HFFc6 (cell line): Measurements from ENCODE around the gene FBXW9. TPM values are rescaled to one million over a fixed set of nuclear protein-coding genes. Genes with fewer than 3 reads are reported as not detected.
"Not testable (repeated sequence)": the region's sequence is repeated elsewhere in the genome, so short reads cannot be mapped to it uniquely, and the experiment has no call there.

Experiments
- DNase-seq: peaks from one replicate; pipeline ENCODE4 v3.0.0-alpha.2; 2018
- H3K27ac Mint-ChIP-seq: 2 replicates; pipeline ENCODE4 v1.8.0; 2020; ENCODE audit warnings: mild to moderate bottlenecking, mixed read lengths
- H3K27me3 Mint-ChIP-seq: 2 replicates; pipeline ENCODE4 v1.8.0; 2021; ENCODE audit warnings: mild to moderate bottlenecking, moderate library complexity, mixed read lengths; ENCODE audit not compliant: insufficient read depth
- H3K36me3 Mint-ChIP-seq: 2 replicates; pipeline ENCODE4 v1.8.0; 2021; ENCODE audit warnings: low read depth, mixed read lengths
- H3K4me1 Mint-ChIP-seq: 2 replicates; pipeline ENCODE4 v1.8.0; 2020; ENCODE audit warnings: low read depth, mixed read lengths
- H3K4me3 Mint-ChIP-seq: 2 replicates; pipeline ENCODE4 v1.8.0; 2020; ENCODE audit warnings: mild to moderate bottlenecking, moderate library complexity, mixed read lengths
- H3K9me3 Mint-ChIP-seq: 2 replicates; pipeline ENCODE4 v1.8.0; 2020; ENCODE audit warnings: mild to moderate bottlenecking, mixed read lengths
- total RNA-seq, 6 experiments: library from RNA; stranded (reverse); fragmentation: NEBNext Ultra II Directional; extraction: Animal tissue kit (Norgen Biotek cat#: 25700); gene quantifications; 2 replicates in 1 of 6; 3 replicates in 5 of 6; pipeline ENCODE4 v1.2.3, GENCODE V29; 2021
- TF ChIP-seq, protein P1 (sequence below): fragments of 200-600 bp; sonication (generic); IDR thresholded peaks from 2 replicates; pipeline ENCODE4 v1.5.0; 2021; ENCODE audit warnings: antibody characterized with exemption, mild to moderate bottlenecking

FBXW9 gene
- total RNA-seq, 6 experiments from 2014 or later: 4.5 to 7.1 (median 5.4) TPM

DNA sequence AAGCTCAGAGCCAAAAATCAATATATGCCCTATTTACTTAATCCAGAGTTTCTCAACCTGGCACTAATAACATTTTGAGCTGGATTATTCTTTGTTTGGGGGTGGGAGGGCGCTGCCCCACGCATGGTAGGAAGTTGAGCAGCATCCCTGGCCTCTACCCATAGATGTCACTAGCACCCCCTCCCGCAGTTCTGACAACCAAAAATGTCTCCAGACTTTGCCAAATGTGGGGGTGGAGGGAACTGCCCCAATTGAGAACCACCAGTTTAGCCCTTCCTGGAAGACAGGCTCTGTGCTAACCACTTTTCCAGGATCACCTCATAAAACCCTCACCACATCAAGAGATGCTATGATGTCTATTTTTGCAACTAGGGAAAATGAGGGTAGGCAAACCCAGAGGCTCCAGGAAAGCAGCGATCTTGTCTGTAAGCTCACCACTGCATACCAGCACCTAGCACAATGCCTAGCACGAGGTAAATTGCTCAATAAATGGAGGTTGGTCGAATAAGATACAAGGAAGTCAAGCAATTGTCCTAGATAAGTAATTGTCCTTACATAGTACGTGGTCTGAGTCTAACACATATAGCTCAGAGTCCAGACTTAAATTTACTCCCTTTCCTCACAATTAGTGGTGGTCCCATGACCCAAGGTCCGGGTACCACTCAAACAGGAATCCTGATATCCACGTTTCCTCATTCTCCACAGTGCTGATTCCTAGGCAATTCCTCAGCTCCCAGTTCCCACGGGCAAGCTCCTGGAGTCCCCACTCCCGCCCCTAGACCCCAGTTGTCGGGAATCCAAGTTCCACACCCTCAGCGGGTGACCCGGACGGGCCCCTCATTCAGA is 37.2 kb upstream of the FBXW9 start:
- peak; percentile 65 for DNase-seq
- peaks cover 4% of the 10 kb centered on the region for H3K27me3 Mint-ChIP-seq
- TF ChIP-seq, protein P1, sequence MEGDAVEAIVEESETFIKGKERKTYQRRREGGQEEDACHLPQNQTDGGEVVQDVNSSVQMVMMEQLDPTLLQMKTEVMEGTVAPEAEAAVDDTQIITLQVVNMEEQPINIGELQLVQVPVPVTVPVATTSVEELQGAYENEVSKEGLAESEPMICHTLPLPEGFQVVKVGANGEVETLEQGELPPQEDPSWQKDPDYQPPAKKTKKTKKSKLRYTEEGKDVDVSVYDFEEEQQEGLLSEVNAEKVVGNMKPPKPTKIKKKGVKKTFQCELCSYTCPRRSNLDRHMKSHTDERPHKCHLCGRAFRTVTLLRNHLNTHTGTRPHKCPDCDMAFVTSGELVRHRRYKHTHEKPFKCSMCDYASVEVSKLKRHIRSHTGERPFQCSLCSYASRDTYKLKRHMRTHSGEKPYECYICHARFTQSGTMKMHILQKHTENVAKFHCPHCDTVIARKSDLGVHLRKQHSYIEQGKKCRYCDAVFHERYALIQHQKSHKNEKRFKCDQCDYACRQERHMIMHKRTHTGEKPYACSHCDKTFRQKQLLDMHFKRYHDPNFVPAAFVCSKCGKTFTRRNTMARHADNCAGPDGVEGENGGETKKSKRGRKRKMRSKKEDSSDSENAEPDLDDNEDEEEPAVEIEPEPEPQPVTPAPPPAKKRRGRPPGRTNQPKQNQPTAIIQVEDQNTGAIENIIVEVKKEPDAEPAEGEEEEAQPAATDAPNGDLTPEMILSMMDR: peak; percentile 68
- peaks cover 36% of the 10 kb centered on the region for H3K4me1 Mint-ChIP-seq
- peaks cover 36% of the 10 kb centered on the region for H3K36me3 Mint-ChIP-seq
- H3K9me3 Mint-ChIP-seq: no peaks in the 10 kb centered on the region
- peak overlapping the region; percentile 98 for H3K4me3 Mint-ChIP-seq
- peak overlapping the region; percentile 90 for H3K27ac Mint-ChIP-seq

DNA sequence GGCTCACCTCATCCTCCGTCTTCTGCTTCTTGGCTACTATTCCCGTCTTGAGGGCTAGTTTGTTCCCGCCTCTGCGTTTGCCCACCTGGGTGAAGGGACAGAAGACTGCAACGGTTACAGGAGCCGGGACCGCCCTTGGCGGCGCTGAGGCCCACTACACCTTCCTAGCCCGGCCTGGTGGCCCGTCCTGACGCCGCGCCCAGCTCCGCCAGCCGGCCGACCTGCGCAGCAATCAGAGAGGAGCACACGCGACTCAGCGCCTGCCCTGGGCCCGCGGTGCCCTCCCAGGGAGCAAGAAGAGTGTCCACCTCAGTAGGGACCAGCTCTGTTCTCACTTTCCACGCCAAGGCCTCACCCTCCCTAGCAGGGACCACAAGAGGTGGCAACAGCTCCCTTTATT is 34.9 kb upstream of the FBXW9 start:
- Mint-ChIP-seq H3K4me1 (peaks cover 15% of the 10 kb centered on the region), H3K27me3 (no peaks in the 10 kb centered on the region), H3K4me3 (no peak overlapping the region), H3K9me3 (no peaks in the 10 kb centered on the region), H3K27ac (no peak overlapping the region), H3K36me3 (peaks cover 42% of the 10 kb centered on the region)
- DNase-seq: no peak
- TF ChIP-seq, protein P1: no peak

DNA sequence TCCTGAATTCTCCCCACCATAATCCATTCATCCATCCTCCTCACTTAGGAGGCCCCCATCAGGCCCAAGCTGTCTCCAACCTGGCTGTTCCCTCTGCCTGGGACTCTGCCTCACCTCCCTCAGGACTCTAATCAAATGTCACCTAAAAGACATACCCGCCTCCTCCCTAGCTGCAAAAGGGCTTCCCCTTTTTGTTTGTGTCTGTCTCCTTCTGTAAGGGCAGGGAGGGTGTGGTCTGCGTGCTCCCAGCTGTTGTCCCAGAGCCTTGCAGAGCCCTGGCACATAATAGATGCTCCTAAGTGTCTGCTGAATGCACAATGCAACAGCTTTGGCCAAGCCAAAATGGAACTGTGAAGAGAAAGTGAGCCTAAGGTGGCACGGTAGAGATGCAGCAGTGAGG is 33.6 kb upstream of the FBXW9 start:
- no peak overlapping the region for H3K27ac Mint-ChIP-seq
- no peak for DNase-seq
- no peak overlapping the region for H3K4me3 Mint-ChIP-seq

DNA sequence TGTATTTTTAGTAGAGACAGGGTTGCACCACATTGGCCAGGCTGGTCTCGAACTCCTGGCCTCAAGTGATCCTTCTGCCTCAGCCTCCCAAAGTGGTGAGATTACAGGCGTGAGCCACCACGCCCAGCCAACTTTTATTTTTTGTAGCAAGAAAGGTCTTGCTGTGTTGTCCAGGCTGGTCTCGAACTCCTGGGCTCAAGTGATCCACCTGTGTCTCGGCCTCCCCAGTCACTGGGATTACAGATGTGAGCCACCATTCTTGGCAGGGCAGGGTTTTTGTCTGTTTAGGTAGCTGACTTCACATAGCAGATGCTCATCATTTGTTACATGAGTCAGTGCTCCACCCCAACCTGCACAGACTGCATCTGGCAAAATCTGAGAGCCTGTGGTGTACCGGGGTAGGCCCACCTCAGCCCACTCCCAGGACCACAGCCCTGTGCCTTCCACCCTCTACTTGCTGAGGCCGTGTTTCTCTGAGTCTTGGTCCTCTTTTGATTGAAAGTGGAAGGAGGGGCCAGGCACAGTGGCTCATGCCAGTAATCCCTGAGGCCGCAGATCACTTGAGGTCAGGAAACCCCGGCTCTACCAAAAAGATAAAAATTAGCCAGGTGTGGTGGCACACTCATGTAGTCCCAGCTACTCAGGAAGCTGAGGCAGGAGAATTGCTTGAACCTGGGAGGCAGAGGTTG is 31.5 kb upstream of the FBXW9 start:
- Mint-ChIP-seq H3K36me3 (peaks cover 35% of the 10 kb centered on the region), H3K4me3 (no peak overlapping the region), H3K9me3 (no peaks in the 10 kb centered on the region), H3K4me1 (peaks cover 26% of the 10 kb centered on the region), H3K27ac (no peak overlapping the region), H3K27me3 (no peaks in the 10 kb centered on the region; the same call in 1 of the 2 replicates)
- DNase-seq: no peak
- TF ChIP-seq, protein P1: no peak

More for the DNA sequence above, 33.6 kb upstream of the FBXW9 start:
- TF ChIP-seq, protein P1: no peak
- H3K4me1 Mint-ChIP-seq: peaks cover 15% of the 10 kb centered on the region
- H3K27me3 Mint-ChIP-seq: no peaks in the 10 kb centered on the region
- peaks cover 43% of the 10 kb centered on the region for H3K36me3 Mint-ChIP-seq
- H3K9me3 Mint-ChIP-seq: no peaks in the 10 kb centered on the region

DNA sequence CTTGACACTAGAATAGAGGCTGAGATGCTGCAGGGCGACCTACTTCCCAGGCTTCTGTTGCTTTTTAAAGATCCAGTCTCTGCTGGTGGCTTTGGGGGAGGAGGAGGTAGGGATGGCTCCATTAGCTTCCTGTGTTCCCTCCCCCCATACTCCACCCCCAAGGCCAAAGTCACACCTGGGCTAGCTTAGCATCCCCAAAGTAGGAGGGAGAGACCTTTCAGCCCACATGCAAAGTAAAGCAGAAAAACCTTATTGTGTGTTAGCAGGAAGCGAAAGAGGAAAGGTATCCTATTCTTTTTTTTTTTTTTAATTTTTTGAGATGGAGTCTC is 30.5 kb upstream of the FBXW9 start:
- H3K27me3 Mint-ChIP-seq: peaks cover 3% of the 10 kb centered on the region
- no peak overlapping the region for H3K27ac Mint-ChIP-seq
- DNase-seq: no peak
- peaks cover 27% of the 10 kb centered on the region for H3K36me3 Mint-ChIP-seq
- no peak overlapping the region for H3K4me3 Mint-ChIP-seq
- H3K4me1 Mint-ChIP-seq: peaks cover 20% of the 10 kb centered on the region
- TF ChIP-seq, protein P1: no peak
- H3K9me3 Mint-ChIP-seq: no peaks in the 10 kb centered on the region

DNA sequence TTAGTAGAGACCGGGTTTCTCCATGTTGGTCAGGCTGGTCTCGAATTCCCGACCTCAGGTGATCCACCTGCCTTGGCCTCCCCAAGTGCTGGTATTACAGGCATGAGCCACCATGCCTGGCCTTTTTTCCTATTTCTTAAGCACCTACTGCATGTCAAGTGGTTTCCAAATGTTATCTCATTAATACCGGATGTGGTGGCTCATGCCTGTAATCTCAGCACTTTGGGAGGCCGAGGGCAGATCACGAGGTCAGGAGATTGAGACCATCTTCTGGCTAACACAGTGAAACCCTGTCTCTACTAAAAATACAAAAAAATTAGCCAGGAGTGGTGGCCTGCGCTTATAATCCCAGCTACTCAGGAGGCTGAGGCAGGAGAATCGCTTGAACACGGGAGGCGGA is 29.2 kb upstream of the FBXW9 start:
- not testable (repeated sequence) for H3K4me3 Mint-ChIP-seq, H3K27me3 Mint-ChIP-seq, DNase-seq, H3K27ac Mint-ChIP-seq, H3K9me3 Mint-ChIP-seq
- H3K4me1 Mint-ChIP-seq: peaks cover 23% of the 10 kb centered on the region
- peaks cover 35% of the 10 kb centered on the region for H3K36me3 Mint-ChIP-seq
